Esophagus squamous epithelium (tissue), 5 donors: ENCODE results near the gene TRPM8. TPM values are rescaled to one million over a fixed set of nuclear protein-coding genes. Genes with fewer than 3 reads are reported as not detected.
"Not testable (repeated sequence)": the region's sequence is repeated elsewhere in the genome, so short reads cannot be mapped to it uniquely, and the experiment has no call there.

Experiments
- DNase-seq: peaks from one replicate; lab custom pipeline; 2025; lab: John Stamatoyannopoulos, UW
- H3K27ac ChIP-seq, 4 donors: fragments of 200-600 bp; sonication (generic); one replicate each; pipeline ENCODE4 v1.5.1; 2016 to 2019; ENCODE audit warnings: mild to moderate bottlenecking in 1 of 4
- H3K27me3 ChIP-seq, 4 donors: fragments of 200-600 bp; sonication (generic); 1 replicate in 3 of 4; 2 replicates in 1 of 4; pipeline versions ENCODE4 v1.5.1 to v1.6.0; 2017 to 2021; ENCODE audit warnings: antibody characterized with exemption in 1 of 4
- H3K36me3 ChIP-seq, 3 donors: fragments of 200-600 bp; sonication (generic); one replicate each; pipeline ENCODE4 v1.5.1; 2016 to 2019
- H3K4me1 ChIP-seq, 3 donors: fragments of 200-600 bp; sonication (generic); one replicate each; pipeline ENCODE4 v1.5.1; 2017 to 2019
- H3K4me3 ChIP-seq, 4 donors: fragments of 200-600 bp; sonication (generic); 1 replicate in 3 of 4; 2 replicates in 1 of 4; pipeline ENCODE4 v1.5.1; 2016 to 2019; ENCODE audit warnings: mild to moderate bottlenecking in 2 of 4, moderate library complexity in 1 of 4
- H3K9me3 ChIP-seq, 3 donors: fragments of 200-600 bp; sonication (generic); one replicate each; pipeline ENCODE4 v1.5.1; 2016 to 2019
- CTCF ChIP-seq, 6 experiments: fragments of 450-650 bp in 4 of 6; fragments of 200-600 bp in 2 of 6; sonication (generic) in 2 of 6; IDR thresholded peaks; one replicate each; pipeline ENCODE4 v1.5.1; 2016 to 2019; ENCODE audit warnings: antibody characterized with exemption in 6 of 6, mild to moderate bottlenecking in 4 of 6, moderate library complexity in 4 of 6
- POLR2A ChIP-seq, 4 donors: fragments of 450-650 bp; IDR thresholded peaks; one replicate each; pipeline ENCODE4 v1.6.1; 2017; ENCODE audit warnings: antibody characterized with exemption in 4 of 4, mild to moderate bottlenecking in 4 of 4, moderate library complexity in 3 of 4
- WGBS, 2 donors: methylation state at CpG; one replicate each; pipeline ENCODE4 v1.1.5; 2018; 5-methylcytosine and 5-hydroxymethylcytosine counted together
- intact Hi-C: fragments of 100-400 bp; cut with DNase I; formaldehyde crosslinking; loops from one replicate; pipeline ENCODE4 v1.15.0; 2022
- total RNA-seq, 4 donors: library from RNA; depleted of rRNA; stranded (reverse); fragments of >200 nt; gene quantifications; one replicate each; pipeline ENCODE4 v1.1.0, GENCODE V29; 2016
- donor health status: DM: yes; HTN: yes; CAD: no.

Gene TRPM8
- total RNA-seq = not detected

- 22 to 41% methylated on average over 5 of the region's 5 CpGs for WGBS, 2 donors
- TF ChIP-seq CTCF (IDR thresholded peaks at IDR 0.05) = no peak
- no peak for TF ChIP-seq POLR2A (IDR thresholded peaks at IDR 0.05)
- Histone ChIP-seq H3K27ac (no peak within 1 kb of the TSS), H3K4me1 (no peaks in the 10 kb centered on the region), H3K36me3 (no peaks in the 10 kb centered on the region), H3K27me3 (peaks cover 0 to 50% (median 0%) of the 10 kb centered on the region in 4 donors), H3K4me3 (no peak within 1 kb of the TSS), H3K9me3 (no peaks in the 10 kb centered on the region)
- no peak for DNase-seq
- intact Hi-C loops = no loop called here
Observed at GRCh38 chr2:233917116-233917515, at the start of gene TRPM8. Gene TRPM8 (plus strand): TSS chr2:233917373. CDS start chr2:233926538, 9,165 bp downstream.

- no peak for TF ChIP-seq CTCF (IDR thresholded peaks at IDR 0.05)
- no peak for TF ChIP-seq POLR2A (IDR thresholded peaks at IDR 0.05)
- Histone ChIP-seq H3K4me1 (peaks cover 0 to 9% (median 0%) of the 10 kb centered on the region in 3 donors), H3K27ac (peak within 1 kb of the TSS in 3 of 4 donors; percentile 11 to 50 (median 26)), H3K9me3 (peaks cover 0 to 5% (median 0%) of the 10 kb centered on the region in 3 donors), H3K27me3 (peaks cover 0 to 42% (median 0%) of the 10 kb centered on the region in 4 donors), H3K36me3 (peaks cover 0 to 6% (median 0%) of the 10 kb centered on the region in 3 donors), H3K4me3 (peak within 1 kb of the TSS; percentile 41 to 69 (median 50))
- WGBS, 2 donors = 17 to 30% methylated on average over 19 to 37 of the region's 50 CpGs
- DNase-seq = no peak
- intact Hi-C loops = no loop called here
Observed at GRCh38 chr2:233867993-233868532, 49.1 kb upstream of the TRPM8 start, which contains the start of gene MSL3B. Gene MSL3B (minus strand): TSS chr2:233868386.

- WGBS, 2 donors = 49 to 50% methylated on average over 4 of the region's 4 CpGs
- H3K27me3 ChIP-seq = peaks cover 0 to 61% (median 0%) of the 10 kb centered on the region in 4 donors
- intact Hi-C loops = no loop called here
Observed at GRCh38 chr2:233871432-233871831, 45.7 kb upstream of the TRPM8 start.

GRCh38 chr2:233872125-233872524 is 45.0 kb upstream of the TRPM8 start:
- H3K4me1 ChIP-seq, H3K9me3 ChIP-seq, intact Hi-C loops, DNase-seq, H3K27ac ChIP-seq, H3K36me3 ChIP-seq, H3K4me3 ChIP-seq: not testable (repeated sequence)
- H3K27me3 ChIP-seq = peaks cover 0 to 61% (median 0%) of the 10 kb centered on the region in 4 donors
- WGBS, 2 donors = 26 to 29% methylated on average over 2 of the region's 2 CpGs

More at GRCh38 chr2:233871432-233871831, 45.7 kb upstream of the TRPM8 start:
- Histone ChIP-seq H3K4me3 (no peak overlapping the region), H3K4me1 (peaks cover 0 to 9% (median 0%) of the 10 kb centered on the region in 3 donors), H3K27ac (no peak overlapping the region), H3K9me3 (peaks cover 0 to 5% (median 0%) of the 10 kb centered on the region in 3 donors), H3K36me3 (peaks cover 0 to 1% (median 0%) of the 10 kb centered on the region in 3 donors)
- no peak for TF ChIP-seq CTCF (IDR thresholded peaks at IDR 0.05)
- no peak for TF ChIP-seq POLR2A (IDR thresholded peaks at IDR 0.05)
- DNase-seq = no peak

GRCh38 chr2:233882353-233882752 is 34.8 kb upstream of the TRPM8 start:
- H3K4me1 ChIP-seq = no peaks in the 10 kb centered on the region
- no peak overlapping the region for H3K4me3 ChIP-seq
- H3K36me3 ChIP-seq = no peaks in the 10 kb centered on the region
- peaks cover 0 to 12% (median 11%) of the 10 kb centered on the region in 3 donors for H3K9me3 ChIP-seq
- TF ChIP-seq CTCF (IDR thresholded peaks at IDR 0.05) = no peak
- TF ChIP-seq POLR2A (IDR thresholded peaks at IDR 0.05) = no peak
- H3K27me3 ChIP-seq = peaks cover 0 to 13% (median 0%) of the 10 kb centered on the region in 4 donors
- no peak for DNase-seq
- no peak overlapping the region for H3K27ac ChIP-seq
- intact Hi-C loops = no loop called here
